ENCODE results near the gene OSGEP.

OSGEP gene

GRCh38 chr14:20397511-20397910 lies 57.1 kb downstream of the OSGEP start:
- no peak for DNase-seq (ENCODE audit: low spot score)

All from Ammon's horn (tissue), 1 donor.